Measurements from ENCODE around the gene ADGRB2.
A peak's percentile ranks its signal among the peaks of the same experiment; 100 is the strongest.

ADGRB2 gene

DNA sequence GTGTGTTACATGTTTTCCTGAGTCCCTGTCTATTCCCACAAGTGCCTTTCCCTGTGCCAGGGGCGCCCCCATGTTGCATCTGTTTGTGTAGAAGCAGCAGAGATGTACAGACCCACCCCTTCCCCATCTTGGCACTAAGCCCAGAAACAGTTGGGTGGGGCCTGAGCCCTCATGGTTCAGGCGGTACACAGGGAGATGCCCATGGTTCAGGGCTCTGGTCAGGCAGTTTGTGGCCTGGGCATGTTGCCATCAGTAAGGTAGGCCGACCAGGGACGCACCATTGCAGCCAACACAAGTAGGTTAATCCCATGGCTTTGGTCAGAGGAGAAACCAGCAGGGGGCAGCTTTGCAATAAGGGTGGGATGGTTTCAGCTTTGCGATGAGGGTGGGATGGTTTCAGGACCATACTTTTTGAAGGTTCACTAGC, 914 bp upstream of the ADGRB2 start:
- Histone ChIP-seq H2BK120ac (ENCODE audit: low read depth, low read length) (no peak overlapping the region), H3K4ac (ENCODE audit: low read length) (no peak overlapping the region), H3K14ac (ENCODE audit: low read length) (no peak overlapping the region), H2AK5ac (ENCODE audit: low read depth, low read length) (peak overlapping the region; percentile 57), H3K9ac (ENCODE audit: low read depth, low read length, poor library complexity) (no peak overlapping the region), H3K18ac (ENCODE audit: low read length) (peak overlapping the region; percentile 15), H2BK5ac (ENCODE audit: low read length) (no peak overlapping the region), H3K23ac (ENCODE audit: low read depth, low read length, poor library complexity) (peak overlapping the region; percentile 40), H4K8ac (ENCODE audit: low read depth, low read length) (no peak overlapping the region), H3K4me3 (ENCODE audit: low read length in 2 of 2) (peak overlapping the region; percentile 41 to 78), H4K91ac (ENCODE audit: low read depth, low read length, poor library complexity) (no peak overlapping the region), H2AFZ (ENCODE audit: low read length) (no peak overlapping the region), H3K27ac (replicated peaks; ENCODE audit: low read length) (no peak overlapping the region), H3K4me1 (ENCODE audit: control insufficient read depth in 2 of 2, insufficient read depth in 1 of 2, low read depth in 1 of 2, low read length in 2 of 2) (peaks cover 38 to 44% of the 10 kb centered on the region in 2 donors), H3K27me3 (ENCODE audit: control insufficient read depth in 3 of 3, insufficient read depth in 3 of 3, low read depth in 1 of 3, low read length in 3 of 3) (peaks cover 0 to 71% (median 15%) of the 10 kb centered on the region in 3 experiments), H3K4me2 (ENCODE audit: insufficient read depth, low read length, poor library complexity, severe bottlenecking) (no peak overlapping the region), H3K79me1 (ENCODE audit: low read depth, low read length) (no peaks in the 10 kb centered on the region), H3K36me3 (replicated peaks in 1 of 2; ENCODE audit: control insufficient read depth in 2 of 2, insufficient read depth in 2 of 2, low read length in 2 of 2) (no peaks in the 10 kb centered on the region), H2BK15ac (ENCODE audit: low read length) (no peak overlapping the region), H3K9me3 (replicated peaks in 1 of 2; ENCODE audit: control insufficient read depth in 2 of 2, insufficient read depth in 1 of 2, low read depth in 1 of 2, low read length in 2 of 2) (no peaks in the 10 kb centered on the region), H2BK12ac (ENCODE audit: low read length) (peak overlapping the region; percentile 34)
- no CpG with 5 or more reads among the region's 5 CpGs for WGBS, 2 donors (ENCODE audit: extremely low coverage in 2 of 2, insufficient read length in 2 of 2, insufficient replicate concordance in 1 of 2)
- no peak for DNase-seq (ENCODE audit: low spot score)

DNA sequence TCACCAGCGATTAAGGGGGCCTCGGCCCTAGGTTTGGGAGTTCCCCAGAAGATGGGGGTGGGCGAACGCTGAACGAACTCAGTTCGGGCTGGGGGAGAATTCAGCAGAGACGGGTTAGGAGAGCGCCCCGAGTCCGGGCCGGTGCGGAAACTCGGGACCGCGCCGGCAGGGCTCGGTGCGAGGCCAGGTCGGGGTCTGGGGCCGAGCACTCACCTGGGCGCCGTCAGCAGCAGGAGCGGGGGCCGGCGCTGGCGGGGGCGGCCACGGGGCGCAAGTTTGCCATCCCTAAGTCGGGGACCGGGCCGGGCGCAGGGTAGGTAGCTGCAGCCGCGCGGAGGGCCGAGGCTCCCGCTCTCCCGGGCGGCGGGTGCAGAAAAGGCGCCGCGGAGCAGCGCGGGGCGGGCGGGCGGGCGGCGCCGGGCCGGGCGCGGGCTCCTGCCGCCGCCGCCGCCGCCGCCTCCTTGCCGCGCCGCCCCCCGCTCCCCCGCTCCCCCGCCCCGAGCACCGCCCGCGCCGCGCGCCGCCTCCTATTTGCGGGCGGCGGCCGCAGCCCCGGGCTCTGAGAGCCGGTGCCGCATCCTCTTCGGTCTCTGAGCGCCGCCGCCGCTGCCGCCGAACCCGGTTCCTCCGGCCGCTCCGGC, 349 bp downstream of the ADGRB2 start:
- Histone ChIP-seq H3K9me3 (replicated peaks in 1 of 2; ENCODE audit: control insufficient read depth in 2 of 2, insufficient read depth in 1 of 2, low read depth in 1 of 2, low read length in 2 of 2) (no peaks in the 10 kb centered on the region), H3K4me1 (ENCODE audit: control insufficient read depth in 2 of 2, insufficient read depth in 1 of 2, low read depth in 1 of 2, low read length in 2 of 2) (peaks cover 47% of the 10 kb centered on the region in 2 donors)

DNA sequence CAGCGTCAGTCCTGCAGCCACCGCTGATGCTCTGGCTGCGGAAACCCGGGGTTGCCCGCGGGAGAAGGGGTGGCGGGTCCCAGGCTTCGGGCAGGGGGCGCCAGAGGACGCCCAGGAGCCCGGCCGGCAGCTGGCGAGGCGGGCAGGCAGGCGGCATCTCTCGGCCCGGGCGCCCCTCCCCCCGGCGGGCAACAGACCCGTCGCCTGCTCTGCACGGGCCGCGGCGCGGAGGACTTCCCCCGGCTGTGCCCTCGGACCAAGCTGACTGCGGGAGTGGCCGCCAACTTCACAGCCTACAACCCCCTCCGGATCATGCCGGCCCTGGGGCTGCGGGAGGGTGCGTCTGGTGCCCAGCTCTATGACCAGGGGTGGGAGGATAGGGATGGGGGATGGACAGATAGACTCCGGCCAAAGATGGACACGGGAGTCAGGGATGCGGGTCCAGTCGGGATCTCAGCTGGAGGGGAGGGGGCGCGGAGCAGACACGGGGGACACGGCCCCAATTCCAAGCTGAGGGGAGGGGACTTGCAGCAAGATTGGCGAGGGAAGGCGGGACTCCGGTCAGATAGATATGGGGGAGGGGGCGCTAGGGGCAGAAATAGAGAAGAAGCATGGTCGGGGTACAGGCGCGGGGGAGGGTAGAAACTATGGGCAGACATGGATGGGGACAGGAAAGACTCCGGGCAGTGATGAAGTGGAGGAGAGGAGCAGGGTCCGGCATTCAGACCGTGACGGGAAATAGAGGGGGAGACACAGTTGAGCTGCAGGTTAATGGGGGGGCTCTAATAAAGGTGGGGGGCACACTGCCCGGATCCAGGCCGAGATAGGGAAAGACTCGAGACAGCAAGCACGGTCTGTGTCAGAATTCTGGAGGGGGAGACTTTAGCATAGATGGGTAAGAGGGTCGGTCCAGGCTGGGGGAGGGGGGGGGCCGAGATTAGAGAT, 1.1 kb downstream of the ADGRB2 start:
- no peak overlapping the region for H3K4ac ChIP-seq (ENCODE audit: low read length)
- H3K4me2 ChIP-seq (ENCODE audit: insufficient read depth, low read length, poor library complexity, severe bottlenecking), result peak overlapping the region; percentile 100
- H3K27me3 ChIP-seq (ENCODE audit: control insufficient read depth in 3 of 3, insufficient read depth in 3 of 3, low read depth in 1 of 3, low read length in 3 of 3), result peaks cover 0 to 50% (median 15%) of the 10 kb centered on the region in 3 experiments
- no peak overlapping the region for H2BK12ac ChIP-seq (ENCODE audit: low read length)
- H3K14ac ChIP-seq (ENCODE audit: low read length), result peak overlapping the region; percentile 3
- peak overlapping the region; percentile 70 for H2BK15ac ChIP-seq (ENCODE audit: low read length)
- H3K9me3 ChIP-seq (replicated peaks in 1 of 2; ENCODE audit: control insufficient read depth in 2 of 2, insufficient read depth in 1 of 2, low read depth in 1 of 2, low read length in 2 of 2), result no peaks in the 10 kb centered on the region
- peak overlapping the region; percentile 87 for H2AFZ ChIP-seq (ENCODE audit: low read length)
- peak; percentile 72 for DNase-seq (ENCODE audit: low spot score)
- peak overlapping the region; percentile 93 for H3K18ac ChIP-seq (ENCODE audit: low read length)
- H2AK5ac ChIP-seq (ENCODE audit: low read depth, low read length), result peak overlapping the region; percentile 54
- H3K4me3 ChIP-seq (ENCODE audit: low read length in 2 of 2), result peak overlapping the region; percentile 41 to 90
- H2BK5ac ChIP-seq (ENCODE audit: low read length), result peak overlapping the region; percentile 54
- H3K9ac ChIP-seq (ENCODE audit: low read depth, low read length, poor library complexity), result peak overlapping the region; percentile 87
- no peaks in the 10 kb centered on the region for H3K79me1 ChIP-seq (ENCODE audit: low read depth, low read length)
- no peak overlapping the region for H2BK120ac ChIP-seq (ENCODE audit: low read depth, low read length)
- H3K27ac ChIP-seq (replicated peaks; ENCODE audit: low read length), result no peak overlapping the region
- no CpG with 5 or more reads among the region's 60 CpGs for WGBS, 2 donors (ENCODE audit: extremely low coverage in 2 of 2, insufficient read length in 2 of 2, insufficient replicate concordance in 1 of 2)
- H4K8ac ChIP-seq (ENCODE audit: low read depth, low read length), result no peak overlapping the region
- no peaks in the 10 kb centered on the region for H3K36me3 ChIP-seq (replicated peaks in 1 of 2; ENCODE audit: control insufficient read depth in 2 of 2, insufficient read depth in 2 of 2, low read length in 2 of 2)
- H3K4me1 ChIP-seq (ENCODE audit: control insufficient read depth in 2 of 2, insufficient read depth in 1 of 2, low read depth in 1 of 2, low read length in 2 of 2), result peaks cover 48 to 52% of the 10 kb centered on the region in 2 donors
- H4K91ac ChIP-seq (ENCODE audit: low read depth, low read length, poor library complexity), result no peak overlapping the region
- no peak overlapping the region for H3K23ac ChIP-seq (ENCODE audit: low read depth, low read length, poor library complexity)

More for the DNA sequence above, 349 bp downstream of the ADGRB2 start:
- Histone ChIP-seq H3K4me2 (ENCODE audit: insufficient read depth, low read length, poor library complexity, severe bottlenecking) (peak overlapping the region; percentile 100), H2BK12ac (ENCODE audit: low read length) (no peak overlapping the region), H3K4ac (ENCODE audit: low read length) (no peak overlapping the region), H3K4me3 (ENCODE audit: low read length in 2 of 2) (peak overlapping the region; percentile 41 to 90), H3K36me3 (replicated peaks in 1 of 2; ENCODE audit: control insufficient read depth in 2 of 2, insufficient read depth in 2 of 2, low read length in 2 of 2) (no peaks in the 10 kb centered on the region), H3K27ac (replicated peaks; ENCODE audit: low read length) (no peak overlapping the region), H3K18ac (ENCODE audit: low read length) (peak overlapping the region; percentile 93), H4K8ac (ENCODE audit: low read depth, low read length) (no peak overlapping the region), H3K14ac (ENCODE audit: low read length) (no peak overlapping the region), H2AK5ac (ENCODE audit: low read depth, low read length) (peak overlapping the region; percentile 54), H3K9ac (ENCODE audit: low read depth, low read length, poor library complexity) (peak overlapping the region; percentile 61), H3K23ac (ENCODE audit: low read depth, low read length, poor library complexity) (peak overlapping the region; percentile 56), H3K79me1 (ENCODE audit: low read depth, low read length) (no peaks in the 10 kb centered on the region), H2BK15ac (ENCODE audit: low read length) (no peak overlapping the region), H2BK5ac (ENCODE audit: low read length) (no peak overlapping the region), H3K27me3 (ENCODE audit: control insufficient read depth in 3 of 3, insufficient read depth in 3 of 3, low read depth in 1 of 3, low read length in 3 of 3) (peaks cover 0 to 58% (median 15%) of the 10 kb centered on the region in 3 experiments), H2AFZ (ENCODE audit: low read length) (peak overlapping the region; percentile 90), H2BK120ac (ENCODE audit: low read depth, low read length) (no peak overlapping the region), H4K91ac (ENCODE audit: low read depth, low read length, poor library complexity) (no peak overlapping the region)
- DNase-seq (ENCODE audit: low spot score), result no peak
- WGBS, 2 donors (ENCODE audit: extremely low coverage in 2 of 2, insufficient read length in 2 of 2, insufficient replicate concordance in 1 of 2), result no CpG with 5 or more reads among the region's 93 CpGs

DNA sequence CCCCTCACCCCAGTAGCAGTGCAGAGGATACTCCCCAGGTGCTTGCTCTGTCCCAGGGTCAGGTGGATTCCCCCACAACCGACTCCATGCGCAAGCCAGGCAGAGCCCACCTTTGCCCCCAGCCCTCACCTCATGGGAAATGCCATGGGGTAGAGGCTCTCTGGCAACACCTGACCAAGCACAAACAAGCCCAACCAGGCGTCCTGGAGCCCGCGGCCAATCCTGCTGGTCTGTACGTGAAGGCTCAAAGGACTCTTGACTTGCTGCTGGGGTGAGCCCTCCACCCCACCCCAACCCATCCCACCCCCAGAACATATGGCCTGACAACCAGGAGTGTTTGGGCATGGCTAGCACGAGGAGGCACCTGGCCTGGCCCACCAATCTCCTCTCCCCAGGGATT, 1.8 kb downstream of the ADGRB2 start:
- H2BK15ac ChIP-seq (ENCODE audit: low read length), result peak overlapping the region; percentile 96
- H3K9me3 ChIP-seq (replicated peaks in 1 of 2; ENCODE audit: control insufficient read depth in 2 of 2, insufficient read depth in 1 of 2, low read depth in 1 of 2, low read length in 2 of 2), result no peaks in the 10 kb centered on the region
- H3K27me3 ChIP-seq (ENCODE audit: control insufficient read depth in 3 of 3, insufficient read depth in 3 of 3, low read depth in 1 of 3, low read length in 3 of 3), result peaks cover 0 to 44% (median 15%) of the 10 kb centered on the region in 3 experiments
- H4K91ac ChIP-seq (ENCODE audit: low read depth, low read length, poor library complexity), result no peak overlapping the region
- H2AK5ac ChIP-seq (ENCODE audit: low read depth, low read length), result peak overlapping the region; percentile 54
- no CpG with 5 or more reads among the region's 7 CpGs for WGBS, 2 donors (ENCODE audit: extremely low coverage in 2 of 2, insufficient read length in 2 of 2, insufficient replicate concordance in 1 of 2)
- no peak overlapping the region for H2BK12ac ChIP-seq (ENCODE audit: low read length)
- H3K79me1 ChIP-seq (ENCODE audit: low read depth, low read length), result no peaks in the 10 kb centered on the region
- H3K4ac ChIP-seq (ENCODE audit: low read length), result no peak overlapping the region
- H3K4me3 ChIP-seq (ENCODE audit: low read length in 2 of 2), result peak overlapping the region in 1 of 2 donors; percentile 90
- H3K23ac ChIP-seq (ENCODE audit: low read depth, low read length, poor library complexity), result peak overlapping the region; percentile 32
- H3K4me2 ChIP-seq (ENCODE audit: insufficient read depth, low read length, poor library complexity, severe bottlenecking), result peak overlapping the region; percentile 100
- no peak for DNase-seq (ENCODE audit: low spot score)
- H3K27ac ChIP-seq (replicated peaks; ENCODE audit: low read length), result no peak overlapping the region
- H3K4me1 ChIP-seq (ENCODE audit: control insufficient read depth in 2 of 2, insufficient read depth in 1 of 2, low read depth in 1 of 2, low read length in 2 of 2), result peaks cover 48 to 50% of the 10 kb centered on the region in 2 donors
- no peak overlapping the region for H4K8ac ChIP-seq (ENCODE audit: low read depth, low read length)
- H2AFZ ChIP-seq (ENCODE audit: low read length), result no peak overlapping the region
- H3K18ac ChIP-seq (ENCODE audit: low read length), result peak overlapping the region; percentile 31
- no peak overlapping the region for H3K9ac ChIP-seq (ENCODE audit: low read depth, low read length, poor library complexity)
- no peaks in the 10 kb centered on the region for H3K36me3 ChIP-seq (replicated peaks in 1 of 2; ENCODE audit: control insufficient read depth in 2 of 2, insufficient read depth in 2 of 2, low read length in 2 of 2)
- peak overlapping the region; percentile 58 for H2BK120ac ChIP-seq (ENCODE audit: low read depth, low read length)
- H3K14ac ChIP-seq (ENCODE audit: low read length), result no peak overlapping the region
- no peak overlapping the region for H2BK5ac ChIP-seq (ENCODE audit: low read length)

Measured in neuronal stem cell (in vitro differentiated cells).